Lung (tissue), 12 donors: Measurements from ENCODE around the gene PBX3. TPM values are rescaled to one million over a fixed set of nuclear protein-coding genes. Genes with fewer than 3 reads are reported as not detected.

ENCODE experiments used
- ATAC-seq: fragments of 200-7000 bp; cut with Tn5 transposase; one replicate; pipeline ENCODE4 v1.9.1; 2020; ENCODE audit warnings: moderate number of reproducible peaks; ENCODE audit not compliant: insufficient read depth, low FRiP score
- DNase-seq, 3 donors: peaks; one replicate each; pipeline ENCODE4 v3.0.0-alpha.2; 2013 to 2017
- H3K27ac ChIP-seq, 2 donors: one replicate each; pipeline ENCODE4 v1.5.1; 2013; ENCODE audit warnings: mild to moderate bottlenecking in 2 of 2, moderate library complexity in 2 of 2, control low read depth in 1 of 2, inconsistent platforms in 1 of 2, low read depth in 1 of 2, low read length in 1 of 2
- H3K27me3 ChIP-seq, 3 donors: one replicate each; pipeline ENCODE4 v1.5.1; 2013; ENCODE audit warnings: low read length in 2 of 3; ENCODE audit not compliant: control insufficient read depth in 3 of 3, insufficient read depth in 3 of 3
- H3K36me3 ChIP-seq, 4 donors: one replicate each; pipeline ENCODE4 v1.5.1; 2013; ENCODE audit warnings: low read length in 4 of 4, mild to moderate bottlenecking in 1 of 4, moderate library complexity in 1 of 4; ENCODE audit not compliant: control insufficient read depth in 4 of 4, insufficient read depth in 4 of 4
- H3K4me1 ChIP-seq, 5 donors: one replicate each; pipeline ENCODE4 v1.5.1; 2013; ENCODE audit warnings: low read length in 5 of 5, mild to moderate bottlenecking in 2 of 5, moderate library complexity in 1 of 5; ENCODE audit not compliant: control insufficient read depth in 5 of 5, insufficient read depth in 5 of 5
- H3K4me3 ChIP-seq: one replicate; pipeline ENCODE4 v1.5.1; 2013; ENCODE audit warnings: mild to moderate bottlenecking, control low read depth, moderate library complexity
- H3K9ac ChIP-seq, 2 donors: one replicate each; pipeline ENCODE4 v1.5.1; 2013; ENCODE audit warnings: low read length in 2 of 2, control low read depth in 1 of 2; ENCODE audit not compliant: insufficient read depth in 1 of 2
- H3K9me3 ChIP-seq, 4 donors: one replicate each; pipeline ENCODE4 v1.5.1; 2013; ENCODE audit warnings: low read length in 3 of 4, mild to moderate bottlenecking in 1 of 4, moderate library complexity in 1 of 4; ENCODE audit not compliant: control insufficient read depth in 4 of 4, insufficient read depth in 3 of 4
- CTCF ChIP-seq: IDR thresholded peaks from 2 replicates; pipeline ENCODE4 v1.5.1; 2012; ENCODE audit warnings: mild to moderate bottlenecking; ENCODE audit errors: control extremely low read depth, extremely low read depth
- WGBS, 2 donors: extraction: QIAGEN DNeasy Blood & Tissue Kit; methylation state at CpG; one replicate each; pipeline ENCODE4 v1.1.7; 2013; 5-methylcytosine and 5-hydroxymethylcytosine counted together
- polyA plus RNA-seq, 2 donors: library from polyadenylated mRNA; stranded (reverse); fragments of 200-250 nt; gene quantifications; one replicate each; pipeline ENCODE4 v1.2.1, GENCODE V29; 2013
- total RNA-seq, 2 donors: library from RNA; depleted of rRNA in 1 of 2; stranded (reverse); fragments of >200 nt in 1 of 2; gene quantifications; one replicate each; pipeline ENCODE4 v1.2.1, GENCODE V29; 2014 to 2021
- donor health status: control.
- donor health status: control.
- donor health status: Bipolar disorder and iron deficiency.
- donor health status: healthy.
- donor health status: DM: yes; HTN: yes; CAD: no.

Gene PBX3
- total and polyA plus RNA-seq, 4 donors: 8.6 to 60.4 (median 26.4) TPM

GRCh38 chr9:125987420-125987819 is 240.2 kb downstream of the PBX3 start:
- WGBS, 2 donors: 84 to 95% methylated on average over 5 of the region's 5 CpGs
- Histone ChIP-seq H3K27ac (no peak overlapping the region), H3K9me3 (peaks cover 0 to 3% (median 0%) of the 10 kb centered on the region in 4 donors), H3K4me1 (no peaks in the 10 kb centered on the region), H3K4me3 (no peak overlapping the region), H3K36me3 (no peaks in the 10 kb centered on the region), H3K9ac (no peak overlapping the region), H3K27me3 (no peaks in the 10 kb centered on the region)
- no peak for TF ChIP-seq CTCF
- no peak for ATAC-seq
- no peak for DNase-seq

- no peak overlapping the region for H3K4me3 ChIP-seq
- H3K9me3 ChIP-seq: peaks cover 0 to 3% (median 0%) of the 10 kb centered on the region in 4 donors
- no peaks in the 10 kb centered on the region for H3K4me1 ChIP-seq
- 83 to 94% methylated on average over 9 of the region's 9 CpGs for WGBS, 2 donors
- no peak overlapping the region for H3K9ac ChIP-seq
- H3K36me3 ChIP-seq: no peaks in the 10 kb centered on the region
- DNase-seq (peak in 1 of 3 donors; percentile 9), ATAC-seq (no peak)
- no peak overlapping the region for H3K27ac ChIP-seq
- no peaks in the 10 kb centered on the region for H3K27me3 ChIP-seq
- no peak for TF ChIP-seq CTCF
These were observed 241.4 kb downstream of the PBX3 start for GRCh38 chr9:125988479-125989050.

GRCh38 chr9:125989090-125989501 is 241.9 kb downstream of the PBX3 start:
- no peaks in the 10 kb centered on the region for H3K27me3 ChIP-seq
- no peak overlapping the region for H3K9ac ChIP-seq
- ATAC-seq (no peak), DNase-seq (peak in 1 of 3 donors; percentile 2)
- H3K4me1 ChIP-seq: no peaks in the 10 kb centered on the region
- H3K27ac ChIP-seq: no peak overlapping the region
- 83 to 87% methylated on average over 8 of the region's 8 CpGs for WGBS, 2 donors
- peaks cover 0 to 3% (median 0%) of the 10 kb centered on the region in 4 donors for H3K9me3 ChIP-seq
- no peaks in the 10 kb centered on the region for H3K36me3 ChIP-seq
- H3K4me3 ChIP-seq: no peak overlapping the region
- TF ChIP-seq CTCF: no peak
